Fibroblast of lung (primary cell): Measurements from ENCODE around the gene RAPGEF4.

Experiments
- CTCF ChIP-seq, 2 donors: IDR thresholded peaks in 1 of 2; conservative IDR thresholded peaks in 1 of 2; 1 replicate in 1 of 2; 2 replicates in 1 of 2; pipeline ENCODE4 v1.5.1; 2011 to 2012; ENCODE audit warnings: low read length in 2 of 2, control low read depth in 1 of 2, inconsistent platforms in 1 of 2, low read depth in 1 of 2, mild to moderate bottlenecking in 1 of 2
- EZH2 ChIP-seq: IDR thresholded peaks from 2 replicates; pipeline ENCODE4 v1.5.1; 2012; ENCODE audit warnings: low read length, control low read depth, mild to moderate bottlenecking; ENCODE audit errors: missing control alignments

- TF ChIP-seq CTCF (conservative IDR thresholded peaks at IDR 0.05 in 1 of 2, IDR thresholded peaks at IDR 0.05 in 1 of 2; ENCODE audit: low read depth in 1 of 2, low read length in 2 of 2) (no peak), EZH2 (no peak)
Observed at GRCh38 chr2:172713365-172713875, 22.2 kb upstream of the RAPGEF4 start.
